Activated CD8-positive, alpha-beta memory T cell treated with anti-CD3 and anti-CD28 coated beads, Interleukin-2, amount 10 ng/mL, durations not matched to agents 7 days and 5 days (primary cell): Measurements from ENCODE around the gene TTYH1. TPM values are rescaled to one million over a fixed set of nuclear protein-coding genes. Genes with fewer than 3 reads are reported as not detected.

Experiments
- ATAC-seq: fragments of 150-1000 bp; cut with Tn5 transposase; one replicate; pipeline ENCODE4 v1.10.0; 2021; ENCODE audit warnings: moderate library complexity
- CTCF ChIA-PET: fragments of 350-600 bp; sonication (Branson Sonifier 250); formaldehyde crosslinking; loops from one replicate; lab custom pipeline; 2021; ENCODE audit warnings: antibody characterized with exemption; lab: Charles Lee
- DNase-seq: peaks from one replicate; pipeline ENCODE4 v3.0.0-alpha.2; 2020
- H3K27ac Mint-ChIP-seq: one replicate; pipeline ENCODE4 v1.8.0; 2021; ENCODE audit warnings: mild to moderate bottlenecking, mixed read lengths
- H3K27me3 Mint-ChIP-seq: one replicate; pipeline ENCODE4 v1.8.0; 2021; ENCODE audit warnings: mixed read lengths
- H3K36me3 Mint-ChIP-seq: one replicate; pipeline ENCODE4 v1.8.0; 2021; ENCODE audit warnings: mild to moderate bottlenecking, mixed read lengths
- H3K4me1 Mint-ChIP-seq: one replicate; pipeline ENCODE4 v1.8.0; 2021; ENCODE audit warnings: mixed read lengths
- H3K4me3 Mint-ChIP-seq: one replicate; pipeline ENCODE4 v1.8.0; 2021; ENCODE audit warnings: mild to moderate bottlenecking, moderate library complexity, mixed read lengths
- H3K9me3 Mint-ChIP-seq: one replicate; pipeline ENCODE4 v1.8.0; 2022; ENCODE audit warnings: low read depth, mixed read lengths
- total RNA-seq, 2 experiments: library from RNA; stranded (reverse); gene quantifications; one replicate each; pipeline ENCODE4 v1.2.3, GENCODE V29; 2021

Gene TTYH1
- total RNA-seq, 2 experiments from 2014 or later, result 0.93 to 1.2 TPM

DNA sequence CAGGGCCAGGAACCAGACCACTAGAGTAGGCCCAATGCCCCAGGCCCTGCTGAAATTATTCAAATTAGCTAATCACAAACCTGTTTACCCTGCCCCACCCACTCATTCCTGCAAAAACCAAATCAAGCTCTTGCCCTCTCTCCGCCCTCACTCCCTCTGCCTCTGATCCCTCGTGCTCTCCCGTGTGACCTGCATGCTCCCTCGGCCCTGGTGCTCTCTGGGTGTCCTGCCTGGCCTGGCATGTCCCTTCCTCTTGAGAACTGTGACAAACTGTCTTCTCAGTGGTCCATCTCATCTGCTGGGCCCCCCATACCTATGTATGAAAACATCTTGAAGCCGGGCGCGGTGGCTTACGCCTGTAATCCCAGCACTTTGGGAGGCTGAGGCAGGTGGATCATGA, 12.2 kb upstream of the TTYH1 start:
- no peak overlapping the region for H3K27ac Mint-ChIP-seq
- DNase-seq, result no peak
- no peak for ATAC-seq
- H3K4me1 Mint-ChIP-seq, result no peaks in the 10 kb centered on the region
- H3K27me3 Mint-ChIP-seq, result peaks cover 5% of the 10 kb centered on the region
- CTCF ChIA-PET, result no interaction called here
- H3K9me3 Mint-ChIP-seq, result peaks cover 5% of the 10 kb centered on the region
- H3K36me3 Mint-ChIP-seq, result no peaks in the 10 kb centered on the region
- no peak overlapping the region for H3K4me3 Mint-ChIP-seq

DNA sequence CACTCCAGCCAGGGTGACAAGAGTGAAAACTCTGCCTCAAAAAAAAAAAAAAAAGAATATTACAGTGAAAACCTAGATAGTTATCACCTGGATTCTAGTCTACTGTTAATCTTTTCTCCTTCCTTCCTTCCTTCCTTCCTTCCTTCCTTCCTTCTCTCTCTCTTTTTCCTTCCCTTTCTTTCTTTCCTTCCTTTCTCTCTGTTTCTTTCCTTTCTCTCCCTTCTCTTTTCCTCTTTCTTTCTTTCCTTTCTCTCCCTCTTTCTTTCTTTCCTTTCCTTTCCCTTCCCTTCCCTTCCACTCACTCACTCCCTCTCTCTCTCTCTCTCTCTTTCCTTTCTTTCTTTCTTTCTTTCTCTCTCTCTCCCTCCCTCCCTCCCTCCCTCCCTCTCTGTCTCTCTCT, 9.6 kb upstream of the TTYH1 start:
- no peaks in the 10 kb centered on the region for H3K4me1 Mint-ChIP-seq
- peaks cover 12% of the 10 kb centered on the region for H3K27me3 Mint-ChIP-seq
- ATAC-seq, result no peak
- no peak overlapping the region for H3K27ac Mint-ChIP-seq
- CTCF ChIA-PET, result no interaction called here
- peaks cover 16% of the 10 kb centered on the region for H3K9me3 Mint-ChIP-seq
- no peak for DNase-seq
- peaks cover 3% of the 10 kb centered on the region for H3K36me3 Mint-ChIP-seq
- no peak overlapping the region for H3K4me3 Mint-ChIP-seq

DNA sequence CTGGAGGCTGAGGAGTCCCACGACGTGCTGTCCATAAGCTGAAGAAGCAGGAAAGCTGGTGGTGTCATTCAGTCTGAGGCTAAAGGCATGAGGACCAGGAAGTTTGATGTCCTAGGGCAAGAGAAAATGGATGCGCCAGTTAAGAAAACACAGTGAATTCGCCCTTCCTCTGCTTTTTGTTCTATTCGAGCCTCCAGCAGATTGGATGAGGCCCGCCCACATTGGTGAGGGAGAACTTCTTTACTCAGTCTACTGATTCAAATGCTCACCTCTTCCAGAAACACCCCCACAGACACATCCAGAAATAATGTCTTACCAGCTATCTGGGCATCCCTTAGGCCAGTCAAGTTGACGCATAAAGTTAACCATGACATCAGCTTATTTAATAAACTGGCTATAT, 7.5 kb upstream of the TTYH1 start:
- Mint-ChIP-seq H3K27me3 (peaks cover 19% of the 10 kb centered on the region), H3K27ac (no peak overlapping the region), H3K4me1 (no peaks in the 10 kb centered on the region), H3K36me3 (peaks cover 3% of the 10 kb centered on the region), H3K9me3 (peaks cover 16% of the 10 kb centered on the region), H3K4me3 (no peak overlapping the region)
- no peak for ATAC-seq
- CTCF ChIA-PET, result interaction anchor here (0.9 kb wide), 1 partner anchor 118 kb away, joined by 3 read pairs; no protein-coding TSS in a partner anchor
- DNase-seq, result no peak

- Mint-ChIP-seq H3K4me1 (no peaks in the 10 kb centered on the region), H3K27me3 (peaks cover 17% of the 10 kb centered on the region), H3K36me3 (peaks cover 3% of the 10 kb centered on the region), H3K4me3 (no peak overlapping the region), H3K27ac (no peak overlapping the region), H3K9me3 (peaks cover 19% of the 10 kb centered on the region)
- CTCF ChIA-PET, result no interaction called here
- ATAC-seq (no peak), DNase-seq (no peak)
Observed at GRCh38 chr19:54408456-54409026, 6.7 kb upstream of the TTYH1 start.

- H3K9me3 Mint-ChIP-seq, result peaks cover 26% of the 10 kb centered on the region
- CTCF ChIA-PET, result interaction anchor here (1.2 kb wide), 1 partner anchor 20 kb away, joined by 3 read pairs; no protein-coding TSS in a partner anchor
- peaks cover 6% of the 10 kb centered on the region for H3K36me3 Mint-ChIP-seq
- no peak for DNase-seq
- H3K4me1 Mint-ChIP-seq, result peaks cover 3% of the 10 kb centered on the region
- H3K4me3 Mint-ChIP-seq, result no peak overlapping the region
- no peak overlapping the region for H3K27ac Mint-ChIP-seq
- peaks cover 32% of the 10 kb centered on the region for H3K27me3 Mint-ChIP-seq
- ATAC-seq, result no peak
Observed at GRCh38 chr19:54411033-54411432, 4.2 kb upstream of the TTYH1 start.

- CTCF ChIA-PET, result no interaction called here
- Mint-ChIP-seq H3K4me3 (no peak overlapping the region), H3K27ac (no peak overlapping the region), H3K36me3 (peaks cover 10% of the 10 kb centered on the region), H3K9me3 (peaks cover 22% of the 10 kb centered on the region), H3K27me3 (peaks cover 43% of the 10 kb centered on the region), H3K4me1 (peaks cover 12% of the 10 kb centered on the region)
- DNase-seq, result no peak
- no peak for ATAC-seq
Observed at GRCh38 chr19:54412877-54413276, 2.4 kb upstream of the TTYH1 start.

GRCh38 chr19:54414156-54414555, 1.1 kb upstream of the TTYH1 start:
- ATAC-seq, result no peak
- H3K36me3 Mint-ChIP-seq, result peaks cover 8% of the 10 kb centered on the region
- peak overlapping the region; percentile 5 for H3K4me3 Mint-ChIP-seq
- CTCF ChIA-PET, result no interaction called here
- peak overlapping the region; percentile 62 for H3K27ac Mint-ChIP-seq
- H3K9me3 Mint-ChIP-seq, result peaks cover 14% of the 10 kb centered on the region
- DNase-seq, result no peak
- H3K4me1 Mint-ChIP-seq, result peaks cover 18% of the 10 kb centered on the region
- peaks cover 43% of the 10 kb centered on the region for H3K27me3 Mint-ChIP-seq

GRCh38 chr19:54415901-54416673, 823 bp downstream of the TTYH1 start:
- no peak overlapping the region for H3K27ac Mint-ChIP-seq
- H3K27me3 Mint-ChIP-seq, result peaks cover 34% of the 10 kb centered on the region
- H3K9me3 Mint-ChIP-seq, result peaks cover 10% of the 10 kb centered on the region
- CTCF ChIA-PET, result interaction anchor here (1.2 to 1.6 kb wide), 5 partner anchors 11 to 150 kb away, joined by 3 to 4 read pairs (median 3); no protein-coding TSS in a partner anchor
- no peak for ATAC-seq
- H3K4me1 Mint-ChIP-seq, result peaks cover 18% of the 10 kb centered on the region
- H3K36me3 Mint-ChIP-seq, result peaks cover 7% of the 10 kb centered on the region
- H3K4me3 Mint-ChIP-seq, result no peak overlapping the region
- DNase-seq, result no peak

- peaks cover 18% of the 10 kb centered on the region for H3K4me1 Mint-ChIP-seq
Observed at GRCh38 chr19:54416695-54417491, 1.6 kb downstream of the TTYH1 start.

GRCh38 chr19:54418030-54418929, 3.0 kb downstream of the TTYH1 start:
- Mint-ChIP-seq H3K27ac (peak overlapping the region; percentile 82), H3K36me3 (peaks cover 7% of the 10 kb centered on the region), H3K9me3 (peaks cover 10% of the 10 kb centered on the region), H3K4me1 (peaks cover 18% of the 10 kb centered on the region), H3K27me3 (peaks cover 29% of the 10 kb centered on the region), H3K4me3 (peak overlapping the region; percentile 43)
- CTCF ChIA-PET, result interaction anchor here (1.4 to 3.1 kb wide), 3 partner anchors 28 to 152 kb away, joined by 3 to 7 read pairs (median 7); no protein-coding TSS in a partner anchor
- ATAC-seq, result peak; percentile 79
- peak; percentile 80 for DNase-seq

More at GRCh38 chr19:54416695-54417491, 1.6 kb downstream of the TTYH1 start:
- peaks cover 33% of the 10 kb centered on the region for H3K27me3 Mint-ChIP-seq
- H3K4me3 Mint-ChIP-seq, result no peak overlapping the region
- H3K36me3 Mint-ChIP-seq, result peaks cover 7% of the 10 kb centered on the region
- peaks cover 10% of the 10 kb centered on the region for H3K9me3 Mint-ChIP-seq
- no peak for ATAC-seq
- no peak overlapping the region for H3K27ac Mint-ChIP-seq
- CTCF ChIA-PET, result interaction anchor here (1.3 to 1.6 kb wide), 3 partner anchors 12 to 45 kb away, joined by 3 to 4 read pairs (median 3); no protein-coding TSS in a partner anchor
- DNase-seq, result no peak

DNA sequence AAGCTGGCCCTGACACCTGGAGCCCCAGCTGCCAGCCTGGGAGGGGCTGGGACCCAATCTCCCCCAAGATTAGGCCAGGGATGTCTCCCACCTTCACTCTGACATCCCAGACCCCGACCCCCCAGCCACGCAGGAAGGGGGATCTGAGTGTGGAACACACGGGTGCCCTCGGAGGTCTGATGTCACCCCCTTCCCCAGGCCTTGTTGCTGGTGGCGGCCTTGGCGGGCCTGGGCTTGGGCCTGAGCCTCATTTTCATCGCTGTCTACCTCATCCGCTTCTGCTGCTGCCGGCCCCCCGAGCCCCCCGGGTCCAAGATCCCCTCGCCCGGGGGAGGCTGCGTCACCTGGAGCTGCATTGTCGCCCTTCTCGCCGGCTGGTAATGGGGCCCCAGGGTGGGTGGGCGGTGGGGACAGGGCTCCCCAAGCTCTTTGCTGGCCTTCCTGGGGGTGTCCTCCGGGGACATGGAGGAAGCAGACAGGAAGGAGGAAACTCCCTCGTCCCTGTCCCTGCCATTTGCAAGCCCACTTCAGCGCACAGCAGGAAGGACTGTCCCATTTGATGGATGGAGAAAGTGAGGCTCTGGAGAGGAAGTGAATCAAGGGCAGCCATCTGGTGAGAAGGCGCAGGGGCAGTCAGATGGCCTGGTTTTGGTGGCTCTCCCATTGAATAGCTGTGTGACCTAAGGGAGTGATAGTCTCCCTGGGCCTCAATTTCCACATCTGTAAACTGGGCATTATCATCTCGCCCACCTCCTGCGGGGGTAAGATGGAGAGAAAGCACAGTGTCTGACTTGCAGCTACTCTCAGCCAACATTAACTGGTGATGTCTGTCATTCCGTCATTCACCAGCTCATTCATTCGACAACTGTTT, 3.9 kb downstream of the TTYH1 start:
- H3K27ac Mint-ChIP-seq, result no peak overlapping the region
- DNase-seq (no peak), ATAC-seq (no peak)
- H3K4me1 Mint-ChIP-seq, result peaks cover 18% of the 10 kb centered on the region
- peaks cover 4% of the 10 kb centered on the region for H3K36me3 Mint-ChIP-seq
- no peak overlapping the region for H3K4me3 Mint-ChIP-seq
- peaks cover 1% of the 10 kb centered on the region for H3K9me3 Mint-ChIP-seq
- peaks cover 30% of the 10 kb centered on the region for H3K27me3 Mint-ChIP-seq
- CTCF ChIA-PET, result interaction anchor here (1.4 to 3.1 kb wide), 3 partner anchors 29 to 153 kb away, joined by 3 to 7 read pairs (median 7); no protein-coding TSS in a partner anchor

GRCh38 chr19:54420068-54420382, 4.8 kb downstream of the TTYH1 start:
- ATAC-seq, result no peak
- no peak for DNase-seq
- Mint-ChIP-seq H3K27me3 (peaks cover 25% of the 10 kb centered on the region), H3K4me3 (no peak overlapping the region), H3K9me3 (no peaks in the 10 kb centered on the region), H3K27ac (no peak overlapping the region), H3K36me3 (peaks cover 4% of the 10 kb centered on the region), H3K4me1 (peaks cover 15% of the 10 kb centered on the region)
- CTCF ChIA-PET, result interaction anchor here (3.1 kb wide), 1 partner anchor 29 kb away, joined by 7 read pairs; no protein-coding TSS in a partner anchor
